ENCODE measurements around the gene ELMO1.

Gene ELMO1

DNA sequence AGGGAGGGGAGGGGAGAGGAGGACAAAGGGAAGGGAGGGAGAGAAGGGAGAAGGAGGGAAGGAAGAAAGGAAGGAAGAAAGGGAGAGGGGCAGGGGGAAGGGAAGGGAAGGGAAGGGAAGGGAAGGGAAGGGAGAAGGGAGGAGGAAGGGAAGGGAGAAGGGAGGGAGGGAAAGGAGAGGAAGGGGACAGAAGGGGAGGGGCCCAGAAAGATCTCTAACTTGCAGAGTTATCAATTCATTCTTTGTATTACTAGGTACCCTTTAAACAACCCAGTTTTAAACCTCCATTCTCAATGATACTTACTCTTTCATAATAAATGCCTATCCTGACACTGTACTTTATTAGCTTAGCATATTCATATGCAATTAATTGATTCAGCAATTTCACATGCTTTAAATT is 192.0 kb downstream of the ELMO1 start:
- DNase-seq, result no peak

DNA sequence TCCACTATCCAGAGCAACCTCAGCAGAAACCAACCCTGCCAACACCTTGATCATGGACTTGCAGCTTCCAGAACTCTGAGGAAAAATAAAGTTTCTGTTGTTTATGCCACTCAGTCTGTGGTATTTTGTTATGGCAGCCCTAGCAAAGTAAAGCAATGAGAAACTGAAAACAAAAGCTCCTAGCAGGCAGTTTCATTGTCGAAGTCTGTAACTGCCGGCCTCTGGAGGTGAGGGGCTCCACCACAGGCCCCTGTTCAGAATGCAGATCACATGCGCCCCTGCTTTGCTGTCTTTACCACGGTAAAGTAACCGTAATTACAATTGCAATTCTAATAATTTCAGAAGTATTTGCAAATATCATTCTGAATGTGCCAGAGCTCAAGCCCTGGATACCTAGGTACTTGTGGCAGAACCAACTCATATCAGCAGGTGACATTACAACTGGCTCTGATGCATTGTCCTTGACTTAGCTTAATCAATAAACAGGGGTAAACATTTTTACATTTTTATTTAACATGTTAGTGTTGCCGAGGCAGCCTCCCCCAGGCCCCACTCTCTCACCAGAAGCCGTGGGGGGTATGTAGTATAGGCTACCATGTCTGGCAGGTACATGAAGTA is 193.2 kb downstream of the ELMO1 start:
- DNase-seq, result no peak

DNA sequence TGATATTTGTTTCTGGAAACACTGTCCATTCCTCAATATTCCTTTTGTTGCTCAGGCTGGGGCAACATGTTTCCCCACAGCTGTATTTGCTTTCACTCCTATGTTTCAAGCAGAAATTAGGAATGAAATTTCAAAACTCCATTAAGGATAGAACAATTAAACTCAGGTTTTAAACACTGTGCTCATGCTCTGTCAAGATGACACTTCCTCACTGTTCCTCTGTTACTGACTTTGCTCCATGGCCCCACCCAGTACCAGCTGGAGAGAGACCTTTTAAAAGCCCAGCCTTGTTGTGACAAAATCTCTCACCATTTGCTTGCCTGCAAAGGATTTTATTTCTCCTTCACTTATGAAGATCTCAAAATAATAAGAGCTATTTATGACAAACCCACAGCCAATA is 197.4 kb downstream of the ELMO1 start:
- DNase-seq, result no peak

DNA sequence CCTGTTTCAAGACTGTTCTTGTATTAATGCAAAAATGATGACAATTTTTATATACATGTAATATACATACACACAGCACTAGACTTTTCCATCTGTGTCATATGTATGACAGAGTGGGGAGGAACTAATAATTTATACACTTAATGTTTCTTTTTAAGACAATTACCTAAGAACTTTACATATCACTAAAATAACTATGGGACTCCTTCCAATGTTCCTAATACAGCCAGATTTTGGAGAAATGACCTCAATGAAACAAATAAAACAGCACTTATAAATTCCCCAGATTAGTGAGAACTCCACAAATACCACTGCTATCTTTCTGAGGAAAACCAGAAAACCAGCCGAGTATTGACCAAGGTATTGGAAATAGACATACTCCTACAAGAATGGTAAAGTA is 199.4 kb downstream of the ELMO1 start:
- no peak for DNase-seq

DNA sequence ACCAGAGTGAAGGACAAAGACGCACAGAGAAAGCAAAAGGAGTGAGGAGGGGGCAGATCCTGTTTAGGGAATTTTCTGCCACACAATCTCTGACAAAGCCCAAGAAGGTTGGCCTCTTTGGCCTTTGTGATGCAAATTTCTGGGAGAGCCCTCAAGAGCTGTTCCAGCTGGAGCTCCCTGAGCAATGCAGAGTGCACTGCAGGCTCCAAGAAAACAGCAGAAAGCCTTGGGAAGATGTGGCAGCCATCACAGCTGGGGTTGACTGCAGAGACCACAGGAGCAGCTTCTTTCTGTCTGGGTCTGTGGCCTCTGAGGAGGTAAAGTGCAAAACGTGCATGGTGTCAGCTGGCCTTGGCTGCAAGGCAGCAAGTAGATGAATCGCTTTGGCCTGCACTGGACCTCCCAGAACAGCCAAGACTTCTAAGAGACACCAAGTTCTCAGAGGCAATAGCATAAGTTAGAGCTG is 200.2 kb downstream of the ELMO1 start:
- no peak for DNase-seq

DNA sequence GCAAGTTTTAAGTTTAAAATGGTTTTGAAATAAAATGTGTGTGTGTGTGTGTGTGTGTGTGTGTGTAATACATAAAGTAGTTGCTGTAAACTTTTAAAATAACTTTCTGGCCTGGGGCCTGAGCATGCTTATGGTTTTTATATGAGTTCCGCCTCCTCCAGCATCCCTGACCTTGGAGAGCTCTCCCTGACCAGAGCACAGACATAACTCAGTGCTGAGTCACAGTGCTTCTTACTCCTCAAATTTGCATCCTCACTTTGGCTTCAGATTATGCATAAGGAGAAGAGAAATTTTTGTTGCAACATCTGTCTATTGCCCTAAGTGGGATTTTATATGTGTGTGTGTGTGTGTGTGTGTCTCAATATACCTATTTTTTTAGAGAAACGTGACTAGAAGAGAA is 200.8 kb downstream of the ELMO1 start:
- no peak for DNase-seq

DNA sequence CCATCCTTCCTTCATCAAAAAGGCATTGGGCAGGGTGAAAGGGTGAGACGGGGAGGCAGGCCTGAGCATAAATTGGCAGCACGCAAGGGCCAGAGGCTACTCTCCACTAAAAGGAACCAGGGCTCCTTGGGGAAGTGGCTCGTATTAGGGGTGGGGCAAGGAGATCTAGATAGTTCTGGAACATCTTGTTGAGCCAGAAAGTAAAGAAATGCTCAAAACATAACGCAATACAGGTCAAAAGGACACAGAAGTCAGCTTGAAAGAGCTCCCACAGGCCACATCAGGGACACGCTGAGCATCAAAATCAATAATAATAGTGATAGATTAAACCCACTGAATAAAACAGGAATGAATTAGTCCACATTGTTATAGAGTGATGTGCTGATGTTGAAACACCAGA is 203.1 kb downstream of the ELMO1 start:
- no peak for DNase-seq

DNA sequence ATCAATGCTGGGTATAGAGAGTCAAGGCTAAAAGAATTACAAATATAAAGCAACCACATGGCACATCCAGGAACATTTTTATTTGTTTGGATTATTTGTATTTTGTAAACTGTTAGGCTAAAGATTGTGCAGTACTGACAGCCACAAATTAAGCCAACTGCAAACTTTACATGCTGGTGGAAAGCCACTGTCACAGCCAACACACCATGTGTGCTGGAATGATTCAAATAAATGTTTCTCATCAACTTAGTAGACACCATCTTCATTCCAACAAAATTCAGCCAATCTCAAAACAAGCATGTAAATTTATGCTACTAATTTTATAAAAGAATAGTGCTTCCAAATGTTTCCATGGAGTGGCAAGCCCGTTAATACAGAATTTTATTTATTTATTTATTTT is 211.8 kb downstream of the ELMO1 start:
- DNase-seq, result no peak

DNA sequence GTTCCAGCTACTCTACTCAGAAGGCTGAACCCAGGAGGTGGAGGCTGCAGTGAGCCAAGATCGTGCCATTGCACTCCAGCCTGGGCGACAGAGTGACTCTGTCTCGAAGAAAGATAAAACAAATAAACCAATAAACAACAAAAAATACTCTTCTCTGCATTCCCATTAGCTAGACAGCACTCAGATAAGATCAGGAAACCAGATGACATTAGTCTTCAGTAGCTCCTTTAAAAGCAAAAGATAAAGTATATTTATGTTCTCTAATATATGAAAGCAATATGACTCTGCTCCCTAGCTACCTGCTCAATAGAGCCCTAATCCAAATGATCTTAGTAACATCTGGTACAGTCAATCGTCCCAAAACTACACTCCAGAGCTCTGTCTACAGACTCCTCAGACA is 212.9 kb downstream of the ELMO1 start:
- DNase-seq, result no peak

DNA sequence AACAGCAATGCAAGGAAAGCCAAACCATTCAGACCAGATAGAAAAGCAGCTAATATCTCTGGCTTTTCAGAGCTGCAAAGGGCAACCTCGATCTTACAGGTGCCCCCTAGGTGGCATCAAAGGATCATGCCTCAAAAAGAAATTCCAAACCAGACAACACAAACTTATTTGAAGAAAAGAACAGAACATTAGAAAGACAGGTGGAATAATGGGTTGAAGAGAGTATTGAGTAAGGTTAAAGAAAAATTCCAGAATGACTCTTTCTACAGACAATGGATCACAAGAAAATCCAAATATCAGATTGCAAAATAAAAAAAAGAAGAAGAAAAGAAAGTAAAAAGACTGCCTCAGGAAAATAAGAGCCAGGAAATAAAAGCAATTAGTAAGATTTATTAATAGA is 213.7 kb downstream of the ELMO1 start:
- DNase-seq, result no peak

DNA sequence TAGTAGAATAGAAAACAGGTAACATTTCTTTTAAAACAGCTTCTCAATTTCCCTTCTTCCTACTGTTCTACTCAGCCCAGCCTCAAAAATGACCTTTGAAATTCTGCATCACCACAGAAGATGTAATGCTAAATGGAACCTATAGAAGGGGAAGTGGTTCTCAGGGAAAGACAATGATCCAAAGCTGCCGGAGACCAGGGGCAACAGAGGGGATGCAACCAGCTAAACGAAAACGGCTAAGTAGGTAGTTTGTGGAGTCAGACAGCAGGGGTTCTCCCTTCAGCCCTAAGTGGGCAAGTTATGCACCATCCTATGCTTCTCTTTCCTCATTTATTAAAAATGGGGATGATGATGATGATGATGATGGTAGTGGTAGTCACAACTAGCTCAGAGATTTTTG is 214.3 kb downstream of the ELMO1 start:
- no peak for DNase-seq

DNA sequence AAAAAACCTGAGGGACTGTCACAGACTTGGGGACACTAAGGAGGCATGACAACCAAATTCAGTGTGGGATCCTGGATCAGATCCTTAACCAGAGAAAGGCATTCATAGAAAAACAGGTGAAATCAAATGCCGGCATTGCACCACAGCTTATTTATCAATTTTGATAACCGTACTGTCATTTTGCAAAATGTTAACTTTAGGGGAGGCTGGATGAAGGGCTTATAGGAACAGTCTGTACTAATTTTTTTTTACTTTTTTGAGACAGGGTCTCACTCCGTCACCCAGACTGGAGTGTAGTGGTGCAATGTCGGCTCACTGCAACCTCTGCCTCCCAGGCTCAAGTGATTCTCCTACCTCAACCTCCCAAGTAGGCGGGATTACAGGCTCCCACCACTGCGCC is 217.1 kb downstream of the ELMO1 start:
- DNase-seq, result no peak

DNA sequence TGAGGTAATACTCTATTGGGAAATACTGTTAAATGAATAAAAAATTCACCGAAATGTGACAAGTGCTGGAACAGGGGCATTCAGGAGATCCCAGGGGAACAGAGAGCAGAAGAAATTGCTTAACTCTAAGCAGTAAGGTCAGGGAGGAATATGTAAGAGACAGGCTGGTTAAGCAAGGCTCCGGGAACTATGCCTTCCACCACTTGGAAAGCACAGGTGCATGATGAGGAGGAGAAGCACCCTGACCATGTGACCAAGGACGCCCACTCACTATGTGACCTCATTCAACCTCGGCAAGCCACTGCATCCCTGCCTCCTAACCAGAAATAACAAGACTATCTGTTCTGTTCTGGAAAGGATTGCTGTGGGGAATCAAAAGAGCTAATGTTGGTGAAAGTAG is 218.4 kb downstream of the ELMO1 start:
- DNase-seq, result no peak

DNA sequence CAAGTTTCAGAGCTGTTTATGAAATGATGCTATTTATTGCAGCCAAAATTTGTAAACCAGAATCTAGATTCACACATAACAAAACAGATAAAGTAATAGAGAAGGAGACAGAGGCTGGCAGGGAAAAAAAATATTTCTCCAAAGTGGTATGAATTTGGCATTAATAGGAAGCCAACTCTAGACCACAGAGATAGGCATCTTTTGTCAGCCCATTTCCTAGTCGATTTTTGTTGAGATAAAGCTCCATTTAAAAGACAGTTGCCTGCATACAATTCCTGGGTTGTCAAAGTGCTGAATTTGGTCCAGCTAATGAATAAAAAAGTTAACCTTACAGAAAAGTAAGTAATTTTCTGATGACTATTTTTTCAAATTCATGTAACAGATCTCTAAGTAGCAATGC is 219.3 kb downstream of the ELMO1 start:
- no peak for DNase-seq

DNA sequence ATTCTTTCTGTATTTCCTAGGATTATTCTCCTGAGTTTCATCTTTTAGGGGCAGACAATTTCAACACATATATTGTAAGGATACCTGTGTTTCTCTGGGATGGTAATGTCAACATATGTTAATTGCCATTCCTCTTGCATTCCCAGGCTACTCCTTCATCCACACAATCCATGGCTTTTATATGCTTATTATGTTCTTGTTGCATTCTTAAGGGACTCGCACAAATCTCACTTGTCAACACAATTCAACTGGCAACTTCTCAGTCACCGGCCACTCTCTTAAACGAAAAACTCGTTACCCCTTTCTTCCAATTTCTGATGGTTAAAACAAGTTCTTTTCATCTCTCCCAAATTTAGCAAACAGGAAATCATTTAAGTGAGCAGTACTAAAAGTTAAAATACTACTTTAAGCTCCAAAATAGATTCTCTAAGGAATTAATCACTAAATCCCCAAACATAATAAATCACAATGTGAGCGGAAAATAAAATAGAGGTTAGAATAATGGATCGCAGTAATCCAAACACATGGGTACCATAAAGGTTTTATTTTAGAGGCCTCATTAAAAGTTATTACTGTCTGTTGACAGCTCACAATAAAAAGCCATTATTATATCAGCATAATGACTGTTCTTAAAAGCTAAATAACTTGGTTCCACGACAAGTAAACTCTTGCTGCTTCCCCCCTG is 223.2 kb downstream of the ELMO1 start:
- no peak for DNase-seq

DNA sequence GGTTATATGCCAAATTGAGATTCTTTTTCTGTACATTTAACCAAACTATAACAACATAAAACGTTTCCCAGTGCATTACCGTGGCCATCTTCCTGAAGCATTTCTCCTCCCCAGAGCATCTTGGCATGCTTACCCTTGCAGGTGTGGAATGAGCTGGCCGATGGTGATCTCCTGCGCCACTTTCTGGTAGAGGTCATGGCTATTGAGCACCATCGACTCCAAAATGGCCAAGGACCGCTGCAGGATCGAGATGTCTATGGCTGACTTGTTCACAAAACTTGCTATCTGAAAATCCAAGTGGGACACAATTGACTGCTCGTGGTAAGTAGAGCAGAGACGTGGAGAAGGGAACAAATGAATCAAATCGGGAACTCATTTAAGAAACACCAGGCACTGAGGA is 223.9 kb downstream of the ELMO1 start:
- DNase-seq, result no peak

DNA sequence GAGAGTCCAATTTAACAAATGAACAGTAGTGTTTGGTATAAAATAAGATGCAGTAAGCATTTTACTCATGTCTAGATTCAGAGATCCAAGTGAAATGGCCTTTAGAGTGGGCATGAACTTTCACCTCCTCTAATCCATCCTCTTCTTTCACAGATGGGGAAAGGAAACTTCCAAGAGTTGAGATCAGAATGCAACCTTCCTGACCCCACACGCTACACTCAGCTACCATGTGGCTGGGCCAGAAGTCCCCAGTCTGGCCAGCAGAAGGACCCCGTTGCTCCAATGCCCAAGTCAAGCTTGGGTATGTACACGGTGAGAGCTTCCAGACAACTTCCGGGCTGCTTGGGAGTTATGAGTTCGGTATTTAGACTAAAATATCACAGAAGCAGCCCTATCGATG is 228.0 kb downstream of the ELMO1 start:
- no peak for DNase-seq

DNA sequence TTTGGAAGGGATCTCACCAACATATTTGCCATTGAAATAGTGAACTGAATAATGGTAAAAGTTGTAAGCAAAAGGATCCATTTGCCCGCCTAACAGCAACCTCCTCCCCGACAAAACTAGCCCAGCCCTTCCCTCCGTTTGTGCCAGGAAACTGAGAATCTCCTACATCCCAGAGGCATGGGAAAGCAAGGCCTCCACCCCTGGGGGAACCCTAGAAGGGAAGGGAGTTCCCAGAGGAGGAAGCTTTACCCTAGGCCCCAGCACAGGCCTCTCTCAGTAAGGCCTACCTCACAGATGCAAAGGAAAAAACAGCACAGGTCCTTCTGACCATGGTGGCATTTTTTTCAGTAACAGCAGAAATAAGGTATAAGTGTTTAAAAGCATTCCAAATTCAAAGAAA is 229.7 kb downstream of the ELMO1 start:
- DNase-seq, result no peak

DNA sequence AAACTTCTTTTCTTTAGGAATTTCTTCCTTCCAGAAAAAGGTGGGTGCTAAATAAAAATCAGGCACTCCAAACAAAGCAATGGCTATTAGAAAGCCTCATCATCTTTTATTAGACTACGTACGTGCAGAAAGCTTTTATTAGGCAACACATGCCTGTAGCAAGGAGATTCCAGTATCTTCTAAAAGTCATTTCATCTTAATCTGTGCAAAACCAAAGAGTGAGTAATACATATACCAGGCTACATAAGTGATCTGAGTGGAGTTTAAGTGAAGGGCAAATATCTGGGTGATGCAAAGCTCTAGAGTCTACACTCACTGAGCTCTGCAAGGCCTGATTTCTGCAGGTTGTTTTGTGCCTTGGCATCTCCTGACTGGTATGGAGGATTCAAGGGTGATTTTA is 231.7 kb downstream of the ELMO1 start:
- no peak for DNase-seq

DNA sequence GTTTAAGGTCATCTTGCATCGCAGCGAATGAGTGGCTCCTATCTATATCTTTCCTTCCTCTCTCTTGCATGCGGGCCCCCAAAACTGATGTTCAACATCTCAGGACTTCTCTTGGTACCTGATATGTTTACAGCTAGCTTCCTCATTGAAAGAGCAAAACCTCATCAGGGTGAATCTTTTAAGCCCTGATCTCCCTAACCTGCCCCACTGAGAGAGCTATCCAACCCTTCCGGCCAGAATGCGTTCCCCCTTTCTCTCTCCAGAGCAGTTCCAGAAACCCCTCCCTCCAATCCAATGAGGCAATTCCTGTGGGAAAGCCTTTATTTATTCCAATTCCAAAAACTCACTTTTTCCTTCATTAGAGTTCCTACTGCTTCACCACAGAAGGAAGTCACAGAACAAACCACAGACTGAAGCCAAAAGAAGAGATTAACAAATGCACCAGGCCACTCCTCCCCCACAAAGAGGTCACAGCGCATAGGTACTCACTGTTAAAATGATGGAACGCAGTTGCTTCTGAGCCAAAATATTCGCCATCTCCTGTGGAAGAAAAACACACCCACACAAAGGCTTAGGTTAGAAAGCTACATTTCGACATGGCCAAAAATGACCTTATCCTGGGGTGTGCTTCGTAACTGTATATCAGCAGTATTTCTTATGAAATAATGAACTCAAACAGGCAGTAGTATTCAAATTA is 232.4 kb downstream of the ELMO1 start:
- no peak for DNase-seq

DNA sequence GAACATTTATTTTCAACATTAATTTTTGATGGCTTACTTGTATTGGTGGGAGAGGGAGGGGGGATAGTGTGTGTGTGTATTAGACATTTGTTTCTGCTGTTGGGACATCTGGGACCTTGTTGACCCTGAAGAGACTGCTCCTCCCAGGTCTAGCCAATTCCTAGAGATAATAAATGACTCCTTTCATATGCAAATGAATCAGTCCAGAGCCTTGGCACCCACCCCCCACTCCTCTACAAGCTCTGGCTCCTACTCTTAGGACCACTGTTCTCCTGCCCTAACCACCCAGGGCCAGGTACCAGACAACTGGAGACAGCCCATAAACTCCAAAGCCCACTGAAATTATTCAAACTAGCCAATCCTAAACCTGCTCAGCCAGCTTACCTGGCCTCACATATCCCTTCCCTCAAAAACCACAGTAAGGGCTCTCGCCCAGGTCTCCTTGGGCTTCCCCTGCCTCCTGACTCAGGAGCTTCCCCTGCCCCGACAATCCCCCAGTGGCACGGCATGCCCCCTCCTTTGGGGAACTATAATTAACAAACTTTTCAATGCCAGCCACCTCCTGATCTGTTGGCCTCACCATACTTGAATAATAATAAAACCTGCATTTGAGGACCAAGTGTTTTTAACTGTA is 233.3 kb downstream of the ELMO1 start:
- no peak for DNase-seq

DNA sequence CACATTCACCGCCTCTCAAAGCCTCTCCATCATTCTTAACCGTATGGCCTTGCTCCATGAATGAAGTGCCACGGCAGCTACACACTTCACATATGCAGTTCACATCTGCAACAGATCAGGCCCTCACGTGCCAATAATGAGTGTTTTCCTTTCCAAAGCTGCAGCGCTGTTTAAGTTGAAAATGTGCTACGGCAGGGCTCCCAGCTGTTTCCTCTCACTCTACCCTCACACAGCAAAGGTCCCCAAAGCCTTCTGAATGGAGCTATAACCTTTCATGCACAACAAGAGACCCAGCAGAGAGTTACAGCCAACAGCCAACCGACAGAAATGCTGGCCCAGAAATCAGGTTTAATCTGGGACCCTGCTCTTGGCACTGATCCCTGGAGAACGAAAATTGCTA is 236.1 kb downstream of the ELMO1 start:
- no peak for DNase-seq

DNA sequence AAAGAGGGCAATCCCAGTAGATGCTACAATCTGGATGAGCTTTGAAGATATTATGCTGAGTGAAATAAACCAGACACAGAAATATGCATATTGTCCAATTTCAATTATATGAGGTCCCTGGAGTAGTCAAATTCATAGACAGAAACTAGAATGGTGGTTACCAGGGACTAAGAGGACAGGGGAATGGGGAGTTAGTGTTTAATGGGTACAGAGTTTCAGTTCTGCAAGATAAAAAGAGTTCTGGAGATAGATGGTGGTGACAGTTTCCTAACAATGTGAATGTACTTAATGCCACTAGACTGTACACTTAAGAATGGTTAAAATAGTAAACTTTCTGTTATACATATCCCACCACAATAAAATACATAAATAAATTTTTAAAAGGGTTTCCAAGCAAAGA is 236.6 kb downstream of the ELMO1 start:
- no peak for DNase-seq
